Panc1 (cell line): ENCODE data around the gene FAM20B. TPM values are rescaled to one million over a fixed set of nuclear protein-coding genes. Genes with fewer than 3 reads are reported as not detected.

ENCODE experiments used
- ATAC-seq: fragments of 200-7000 bp; cut with Tn5 transposase; 2 replicates; pipeline ENCODE4 v1.9.1; 2020; ENCODE audit warnings: mild to moderate bottlenecking, moderate library complexity
- BruUV-seq: library from RNA; stranded (reverse); fragments of 400-500 nt; replicated peaks from 2 replicates; lab custom pipeline; 2021; lab: Mats Ljungman, UMichigan
- CTCF ChIA-PET: fragments of 300-600 bp; sonication (Branson Sonifier 250); formaldehyde crosslinking; loops from one replicate; lab custom pipeline; 2022; ENCODE audit warnings: antibody characterized with exemption; lab: Charles Lee
- POLR2A ChIA-PET: fragments of 300-600 bp; sonication (Branson Sonifier 250); formaldehyde crosslinking; loops from one replicate; lab custom pipeline; 2022; ENCODE audit warnings: antibody characterized with exemption; lab: Charles Lee
- DNase-seq: peaks from one replicate; pipeline ENCODE4 v3.0.0-alpha.2; 2010; ENCODE audit warnings: low read depth, low spot score
- H3K27ac ChIP-seq: 2 replicates; pipeline ENCODE4 v1.5.1; 2011; ENCODE audit warnings: mild to moderate bottlenecking, low read length, inconsistent platforms
- H3K27me3 ChIP-seq: fragments of 200-500 bp; sonication (Bioruptor generic); 2 replicates; pipeline ENCODE4 v1.6.0; 2014; ENCODE audit warnings: low read length, inconsistent platforms; ENCODE audit not compliant: control insufficient read depth, insufficient read depth
- H3K36me3 ChIP-seq: fragments of 200-500 bp; sonication (Bioruptor generic); 2 replicates; pipeline ENCODE4 v1.5.1; 2014; ENCODE audit warnings: inconsistent platforms, mild to moderate bottlenecking, low read length, moderate library complexity; ENCODE audit not compliant: control insufficient read depth, insufficient read depth
- H3K4me1 ChIP-seq: 2 replicates; pipeline ENCODE4 v1.5.1; 2011; ENCODE audit warnings: inconsistent platforms, mild to moderate bottlenecking, low read length, moderate library complexity; ENCODE audit not compliant: control insufficient read depth, insufficient read depth
- H3K4me3 ChIP-seq, 2 experiments: 2 replicates each; pipeline ENCODE4 v1.5.1; 2011 to 2012; ENCODE audit warnings: low read depth in 2 of 2, low read length in 2 of 2, mild to moderate bottlenecking in 2 of 2, inconsistent platforms in 1 of 2, moderate library complexity in 1 of 2
- H3K9me3 ChIP-seq: fragments of 200-500 bp; sonication (Bioruptor generic); 2 replicates; pipeline ENCODE4 v1.5.1; 2014; ENCODE audit warnings: low read depth, mild to moderate bottlenecking, inconsistent platforms, low read length, moderate library complexity; ENCODE audit not compliant: control insufficient read depth, insufficient read depth
- CTCF ChIP-seq: fragments of 450-650 bp; IDR thresholded peaks from 2 replicates; pipeline ENCODE4 v1.5.1; 2017; ENCODE audit warnings: mild to moderate bottlenecking
- POLR2AphosphoS5 ChIP-seq: IDR thresholded peaks from 2 replicates; pipeline ENCODE4 v1.6.1; 2012; ENCODE audit warnings: mild to moderate bottlenecking, low read depth, low read length, moderate library complexity
- REST ChIP-seq, 2 experiments: IDR thresholded peaks; 2 replicates each; pipeline ENCODE4 v1.6.1; 2011 to 2012; ENCODE audit warnings: low read depth in 2 of 2, control low read depth in 1 of 2, low read length in 1 of 2, mild to moderate bottlenecking in 1 of 2, moderate library complexity in 1 of 2; ENCODE audit not compliant: insufficient read depth in 1 of 2
- SIN3A ChIP-seq: IDR thresholded peaks from 2 replicates; pipeline ENCODE4 v1.6.1; 2012; ENCODE audit warnings: low read depth, mild to moderate bottlenecking, low read length, moderate library complexity, borderline replicate concordance; ENCODE audit not compliant: insufficient read depth
- TCF7L2 ChIP-seq: IDR thresholded peaks from 2 replicates; pipeline ENCODE4 v1.6.1; 2011; ENCODE audit warnings: mild to moderate bottlenecking, low read depth, low read length, inconsistent platforms
- in situ Hi-C: cut with HindIII; loops from 2 replicates; pipeline ENCODE4 v1.10.0; 2016; ENCODE audit warnings: low sequenced_read_pairs, low pct_unique_long_range_greater_than_20kb
- intact Hi-C: fragments of 100-400 bp; cut with micrococcal nuclease; formaldehyde crosslinking; loops from one replicate; pipeline ENCODE4 v1.10.0; 2022; ENCODE audit not compliant: unreplicated experiment
- total RNA-seq: library from RNA; stranded (reverse); gene quantifications from one replicate; pipeline ENCODE4 v1.2.1, GENCODE V29; 2021; ENCODE audit not compliant: unreplicated experiment

Gene FAM20B
- total RNA-seq, 1 experiment from 2014 or later, result 49.9 TPM

- no peak overlapping the region for H3K27ac ChIP-seq
- no peak for DNase-seq
- H3K27me3 ChIP-seq, result no peaks in the 10 kb centered on the region
- CTCF ChIA-PET, result no interaction called here
- H3K36me3 ChIP-seq, result no peaks in the 10 kb centered on the region; the same call in 1 of the 2 replicates
- POLR2A ChIA-PET, result no interaction called here
- intact Hi-C loops (no loop called here), in situ Hi-C loops (no loop called here)
- peaks cover 42% of the 10 kb centered on the region for H3K4me1 ChIP-seq
- no peaks in the 10 kb centered on the region for H3K9me3 ChIP-seq
- BruUV-seq, result no TSS peak
- TF ChIP-seq SIN3A (no peak), TCF7L2 (no peak), POLR2AphosphoS5 (no peak), CTCF (no peak), REST (IDR thresholded peaks at IDR 0.05; ENCODE audit: insufficient read depth in 1 of 2, low read depth in 2 of 2, low read length in 1 of 2) (no peak)
- H3K4me3 ChIP-seq, result no peak overlapping the region
- no peak for ATAC-seq
Observed at GRCh38 chr1:179030683-179031082, 5.0 kb downstream of the FAM20B start.

- Histone ChIP-seq H3K36me3 (no peaks in the 10 kb centered on the region; the same call in 1 of the 2 replicates), H3K9me3 (no peaks in the 10 kb centered on the region), H3K27me3 (no peaks in the 10 kb centered on the region), H3K4me3 (no peak overlapping the region), H3K4me1 (peaks cover 42% of the 10 kb centered on the region), H3K27ac (no peak overlapping the region)
- TF ChIP-seq TCF7L2, result no peak
- no peak for TF ChIP-seq REST (IDR thresholded peaks at IDR 0.05; ENCODE audit: insufficient read depth in 1 of 2, low read depth in 2 of 2, low read length in 1 of 2)
- TF ChIP-seq SIN3A, result no peak
- no peak for TF ChIP-seq POLR2AphosphoS5
- no peak for TF ChIP-seq CTCF
- ATAC-seq (no peak), DNase-seq (no peak)
- ChIA-PET CTCF (no interaction called here), POLR2A (no interaction called here)
- no TSS peak for BruUV-seq
- intact Hi-C loops, result no loop called here
- in situ Hi-C loops, result no loop called here
Observed at GRCh38 chr1:179031284-179031683, 5.6 kb downstream of the FAM20B start.
